ENCODE results near the gene LDLRAD3. TPM values are rescaled to one million over a fixed set of nuclear protein-coding genes. Genes with fewer than 3 reads are reported as not detected.

LDLRAD3 gene
- total RNA-seq, 1 donor from 2014 or later: 19.6 TPM

- TF ChIP-seq CTCF (IDR thresholded peaks at IDR 0.05; ENCODE audit: unreplicated experiment): no peak
- H3K36me3 Mint-ChIP-seq (ENCODE audit: insufficient read depth): peaks cover 10% of the 10 kb centered on the region
- no peak overlapping the region for H3K27ac Mint-ChIP-seq
- peaks cover 16% of the 10 kb centered on the region for H3K9me3 Mint-ChIP-seq (ENCODE audit: low read depth)
- H3K27me3 Mint-ChIP-seq: no peaks in the 10 kb centered on the region
- no peak for DNase-seq (ENCODE audit: low spot score, unreplicated experiment)
- H3K4me3 Mint-ChIP-seq (ENCODE audit: low read depth): no peak overlapping the region
- peaks cover 5% of the 10 kb centered on the region for H3K4me1 Mint-ChIP-seq (ENCODE audit: low read depth)
Observed at GRCh38 chr11:35964841-35965240, 21.0 kb downstream of the LDLRAD3 start.

- Mint-ChIP-seq H3K27me3 (no peaks in the 10 kb centered on the region), H3K4me3 (ENCODE audit: low read depth) (no peak overlapping the region), H3K36me3 (ENCODE audit: insufficient read depth) (peaks cover 10% of the 10 kb centered on the region), H3K27ac (no peak overlapping the region), H3K9me3 (ENCODE audit: low read depth) (peaks cover 16% of the 10 kb centered on the region), H3K4me1 (ENCODE audit: low read depth) (peaks cover 5% of the 10 kb centered on the region)
- no peak for DNase-seq (ENCODE audit: low spot score, unreplicated experiment)
- TF ChIP-seq CTCF (IDR thresholded peaks at IDR 0.05; ENCODE audit: unreplicated experiment): no peak
Observed at GRCh38 chr11:35967042-35967441, 23.2 kb downstream of the LDLRAD3 start.

GRCh38 chr11:35968386-35969088 lies 24.7 kb downstream of the LDLRAD3 start:
- Mint-ChIP-seq H3K9me3 (ENCODE audit: low read depth) (peaks cover 4% of the 10 kb centered on the region), H3K4me3 (ENCODE audit: low read depth) (no peak overlapping the region), H3K27ac (no peak overlapping the region), H3K4me1 (ENCODE audit: low read depth) (peaks cover 5% of the 10 kb centered on the region), H3K27me3 (no peaks in the 10 kb centered on the region), H3K36me3 (ENCODE audit: insufficient read depth) (peaks cover 4% of the 10 kb centered on the region)
- no peak for TF ChIP-seq CTCF (IDR thresholded peaks at IDR 0.05; ENCODE audit: unreplicated experiment)
- no peak for DNase-seq (ENCODE audit: low spot score, unreplicated experiment)

- H3K27ac Mint-ChIP-seq: no peak overlapping the region
Observed at GRCh38 chr11:35969089-35970042, 25.5 kb downstream of the LDLRAD3 start.

More at GRCh38 chr11:35969089-35970042, 25.5 kb downstream of the LDLRAD3 start:
- H3K36me3 Mint-ChIP-seq (ENCODE audit: insufficient read depth): peaks cover 4% of the 10 kb centered on the region
- no peak for TF ChIP-seq CTCF (IDR thresholded peaks at IDR 0.05; ENCODE audit: unreplicated experiment)
- peaks cover 4% of the 10 kb centered on the region for H3K9me3 Mint-ChIP-seq (ENCODE audit: low read depth)
- H3K27me3 Mint-ChIP-seq: no peaks in the 10 kb centered on the region
- peaks cover 3% of the 10 kb centered on the region for H3K4me1 Mint-ChIP-seq (ENCODE audit: low read depth)
- no peak for DNase-seq (ENCODE audit: low spot score, unreplicated experiment)
- H3K4me3 Mint-ChIP-seq (ENCODE audit: low read depth): no peak overlapping the region

Measured in progenitor cell of endocrine pancreas (in vitro differentiated cells).